HS-5 (cell line): ENCODE data around the gene LTBP2.
A peak's percentile ranks its signal among the peaks of the same experiment; 100 is the strongest.
"Not testable (repeated sequence)": the region's sequence is repeated elsewhere in the genome, so short reads cannot be mapped to it uniquely, and the experiment has no call there.

Experiments
- DNase-seq: peaks from one replicate; pipeline ENCODE4 v3.0.0-alpha.2; 2012; ENCODE audit warnings: low read depth

The LTBP2 gene

DNA sequence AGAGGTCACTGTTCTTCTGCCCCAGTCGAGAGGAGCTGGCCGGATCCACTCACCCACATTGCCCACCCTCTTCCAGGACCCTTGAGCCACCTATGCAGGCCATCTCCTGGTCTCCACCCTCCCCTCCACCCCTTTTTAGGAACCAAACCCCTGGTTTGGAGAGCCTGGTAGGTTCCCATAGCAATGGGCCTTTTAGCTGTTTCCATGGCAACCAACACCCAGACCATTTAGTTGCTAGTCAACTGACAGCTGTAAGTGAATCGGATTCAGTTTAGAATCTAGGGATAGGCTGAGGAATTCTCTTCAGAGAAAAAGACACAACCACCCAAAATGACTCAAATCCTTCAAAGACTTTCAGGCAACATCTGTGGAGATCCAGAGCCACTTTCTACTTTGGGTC, 135.4 kb downstream of the LTBP2 start:
- no peak for DNase-seq

DNA sequence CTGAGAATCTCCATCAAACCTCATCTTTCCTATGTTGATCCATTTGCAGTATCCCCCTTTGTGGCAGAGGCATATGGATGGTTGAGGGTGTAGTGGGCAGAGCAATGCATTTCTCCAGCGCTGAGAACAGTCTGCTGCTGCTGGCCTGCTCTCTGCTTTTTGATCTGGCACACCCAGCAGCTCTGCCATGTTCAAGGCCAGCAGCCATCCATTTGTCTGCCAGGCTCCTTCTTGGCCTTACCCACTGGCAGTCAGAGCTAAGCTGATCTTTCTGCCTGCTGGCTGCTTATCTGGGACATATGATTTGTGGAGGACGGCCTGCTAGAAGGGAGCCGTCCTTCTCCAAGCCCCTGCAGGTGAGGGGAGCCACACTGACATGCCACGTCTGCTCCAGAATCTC, 135.9 kb downstream of the LTBP2 start:
- no peak for DNase-seq

DNA sequence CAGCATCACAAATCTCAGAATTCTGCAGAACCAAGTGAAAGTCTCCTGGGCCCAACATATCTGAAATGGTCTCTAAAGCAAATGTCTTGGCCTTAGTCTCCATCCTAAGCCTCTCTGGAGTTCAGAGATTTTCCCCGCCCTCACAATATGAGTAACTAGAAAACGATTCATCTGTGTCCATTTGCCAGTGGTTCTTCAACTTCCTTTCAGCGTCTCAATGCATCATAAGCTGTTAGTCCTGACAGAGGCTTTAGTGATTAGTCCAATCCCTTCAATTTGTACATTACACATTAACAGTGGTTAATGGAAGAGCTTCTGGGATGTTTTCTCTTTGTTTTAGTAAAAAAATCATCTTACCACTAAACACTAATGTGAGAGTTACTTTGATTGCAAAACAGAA, 136.4 kb downstream of the LTBP2 start:
- DNase-seq = peak; percentile 55

DNA sequence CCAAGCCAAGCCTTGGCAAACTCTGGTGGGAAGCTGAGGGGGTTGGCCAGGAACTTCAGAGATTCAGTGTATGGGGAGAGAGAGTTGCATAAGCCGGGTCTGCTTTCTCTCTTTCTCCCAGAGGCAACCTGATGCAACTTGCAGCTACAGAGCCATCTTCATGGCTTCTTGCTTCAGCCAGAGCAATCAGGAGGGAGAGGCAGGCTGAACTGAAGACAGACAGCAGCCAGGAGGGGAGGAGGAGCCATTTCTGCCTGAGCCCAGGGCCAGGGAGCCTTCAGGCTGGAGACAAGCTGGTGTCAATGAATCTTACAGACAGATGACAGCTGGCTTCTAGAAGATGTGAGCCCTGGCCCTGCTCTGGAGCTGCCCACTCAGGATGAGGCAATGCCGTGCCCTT, 137.7 kb downstream of the LTBP2 start:
- DNase-seq = no peak

DNA sequence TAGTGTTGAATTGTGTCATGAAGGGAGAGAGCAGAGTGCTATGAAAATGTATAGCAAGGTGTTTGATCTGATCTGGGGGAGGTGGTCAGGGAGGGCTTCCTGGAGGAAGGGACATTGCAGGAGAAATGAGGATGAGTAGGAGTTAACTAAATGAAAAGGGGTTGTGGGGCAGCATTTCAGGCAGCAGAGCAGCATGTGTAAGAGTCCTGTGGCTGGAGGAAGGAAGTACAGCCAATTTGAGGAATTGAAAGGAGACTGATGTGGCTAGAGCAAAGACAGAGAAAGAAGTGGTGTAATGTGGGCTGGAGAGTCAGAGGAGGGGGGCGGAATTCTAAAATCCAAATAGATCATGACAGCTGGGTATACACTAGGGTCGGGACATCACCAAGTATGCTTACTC, 139.4 kb downstream of the LTBP2 start:
- no peak for DNase-seq

DNA sequence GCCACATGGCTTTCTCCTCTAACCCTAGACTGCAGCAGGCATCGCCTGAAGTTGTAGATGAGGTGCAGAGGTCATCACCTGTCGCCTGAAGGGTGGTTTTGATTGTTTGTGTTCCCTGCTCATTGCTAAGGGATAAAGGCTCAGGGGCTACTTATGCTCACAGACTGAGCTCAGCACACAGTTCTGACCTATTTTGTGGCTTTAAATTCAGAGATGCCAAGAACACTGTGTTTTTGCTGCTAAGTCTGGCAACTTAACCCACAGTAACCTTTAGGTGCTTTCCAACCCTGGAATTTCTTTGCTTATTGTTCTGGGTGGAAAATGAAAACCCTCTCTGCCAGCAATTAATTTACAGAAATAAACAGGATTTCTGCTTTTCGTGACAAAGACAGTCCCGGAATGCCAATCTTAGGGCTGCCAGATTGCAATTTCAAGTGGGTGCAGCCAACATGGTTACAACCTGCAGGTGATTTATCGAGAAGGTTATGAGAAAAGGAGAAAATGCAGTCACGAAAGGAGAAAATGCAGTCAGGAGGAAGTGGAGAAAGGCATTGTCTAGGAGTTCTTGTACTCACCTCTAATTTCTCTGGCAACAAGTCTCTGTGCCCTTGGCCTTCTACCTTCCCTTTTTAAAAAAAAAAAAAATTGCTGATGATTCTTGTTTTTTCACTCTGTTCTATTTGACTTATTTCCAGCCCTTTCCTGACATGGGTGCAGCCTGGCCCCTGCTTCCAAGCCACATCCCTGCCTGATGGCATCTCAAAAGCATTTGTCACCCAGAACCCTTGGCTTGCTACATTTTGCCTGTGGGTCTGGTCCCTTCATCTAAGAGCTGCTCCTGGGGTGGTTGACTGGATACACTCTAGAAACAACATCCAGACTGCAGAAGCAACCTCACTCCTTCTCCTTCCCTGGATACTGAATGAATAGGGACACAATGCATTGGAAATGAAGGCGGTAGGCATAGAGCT, 142.2 kb downstream of the LTBP2 start:
- no peak for DNase-seq

DNA sequence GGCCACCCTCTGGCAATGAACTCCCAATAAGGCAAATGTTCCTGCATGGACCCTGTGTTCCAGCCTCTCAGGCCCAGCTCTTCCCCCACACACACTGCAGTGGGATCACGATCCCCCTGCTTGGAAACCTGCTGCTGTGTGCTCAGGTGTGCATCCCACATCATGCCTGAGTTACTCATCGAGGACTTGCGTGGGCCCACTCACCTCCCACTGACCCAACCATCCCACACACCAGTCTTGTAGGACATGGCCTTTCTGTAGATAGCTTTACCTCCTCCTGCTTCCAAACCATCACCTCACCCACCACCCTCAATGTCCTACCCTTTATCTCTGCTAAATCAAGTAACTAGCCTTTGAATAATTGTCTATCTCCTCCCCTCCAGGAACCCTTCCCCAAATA, 143.5 kb downstream of the LTBP2 start:
- DNase-seq = no peak

DNA sequence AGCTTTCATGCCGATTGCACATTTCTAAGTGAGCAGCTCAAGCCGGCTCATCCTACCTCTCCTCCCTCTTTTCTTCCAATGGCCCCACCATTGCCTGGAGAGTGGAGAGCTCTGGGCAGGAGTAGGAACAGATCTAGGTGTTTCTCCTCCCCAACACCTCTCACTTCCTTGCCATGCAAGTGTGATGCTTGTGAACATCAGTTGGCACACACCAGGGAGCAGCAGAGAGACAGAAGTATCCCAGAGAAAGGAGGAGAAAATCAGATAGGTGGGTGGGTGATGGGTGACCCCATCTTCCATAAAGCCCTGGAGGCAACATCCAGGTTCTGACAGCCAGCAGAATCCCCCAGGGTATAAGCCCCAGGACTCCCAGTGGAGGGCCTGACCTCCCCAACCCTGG, 146.7 kb downstream of the LTBP2 start:
- no peak for DNase-seq

DNA sequence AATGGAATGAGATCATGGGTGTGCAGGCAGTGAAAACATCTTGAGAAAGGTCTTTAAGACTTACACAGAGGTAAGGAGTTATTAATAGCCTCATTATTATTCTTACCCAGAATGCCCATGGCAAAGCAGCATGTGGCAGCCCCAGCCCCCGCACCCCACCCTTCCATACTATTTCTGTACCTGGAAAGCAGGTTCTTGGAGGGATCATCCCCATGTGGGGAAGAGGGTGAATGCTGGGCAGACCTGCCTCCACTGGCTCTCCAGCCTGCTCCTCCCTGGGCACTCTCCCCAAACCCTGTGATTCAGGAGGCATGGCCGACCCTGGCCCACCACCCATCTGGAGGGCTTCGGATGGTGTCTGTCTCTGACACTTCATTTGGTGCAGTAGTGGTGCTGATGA, 147.3 kb downstream of the LTBP2 start:
- DNase-seq = no peak

DNA sequence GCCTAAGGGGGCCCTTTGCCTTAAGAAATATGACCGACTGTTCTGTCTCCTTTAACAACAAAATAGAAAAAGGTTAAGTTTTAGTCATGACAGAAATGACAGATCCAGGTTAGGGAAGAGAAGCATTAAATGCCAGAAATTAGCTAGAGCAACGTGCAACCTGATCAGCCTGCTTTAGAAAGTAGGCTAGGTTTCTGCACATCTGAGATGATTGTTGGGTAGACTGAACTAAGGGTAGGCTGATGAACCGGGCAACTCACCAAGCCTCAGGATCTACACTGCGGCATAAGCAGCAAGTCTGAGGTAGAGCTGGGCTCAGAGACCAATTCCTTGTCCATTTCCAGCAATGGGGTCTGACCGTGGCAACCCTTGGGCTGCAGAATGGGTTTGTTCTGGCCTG, 148.3 kb downstream of the LTBP2 start:
- DNase-seq = no peak

DNA sequence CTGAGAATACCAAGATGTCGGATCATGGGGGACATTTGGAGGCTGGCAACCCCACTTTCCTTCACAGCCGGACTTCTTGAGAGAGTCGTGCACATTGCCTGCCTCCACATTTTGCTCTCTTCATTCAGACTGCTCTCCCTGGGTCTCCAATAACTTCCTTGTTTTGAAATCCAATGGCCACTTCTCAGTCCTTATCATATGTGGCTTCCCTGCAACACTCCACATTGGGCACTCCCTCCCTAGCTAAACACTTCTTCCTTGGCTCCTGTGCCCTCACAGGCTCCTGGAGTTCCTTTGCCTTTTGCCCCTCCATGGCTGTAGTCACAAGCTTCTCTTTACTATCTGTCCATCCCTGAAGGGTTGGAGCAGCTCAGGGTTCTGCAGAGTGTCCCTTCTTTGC, 149.0 kb downstream of the LTBP2 start:
- no peak for DNase-seq

DNA sequence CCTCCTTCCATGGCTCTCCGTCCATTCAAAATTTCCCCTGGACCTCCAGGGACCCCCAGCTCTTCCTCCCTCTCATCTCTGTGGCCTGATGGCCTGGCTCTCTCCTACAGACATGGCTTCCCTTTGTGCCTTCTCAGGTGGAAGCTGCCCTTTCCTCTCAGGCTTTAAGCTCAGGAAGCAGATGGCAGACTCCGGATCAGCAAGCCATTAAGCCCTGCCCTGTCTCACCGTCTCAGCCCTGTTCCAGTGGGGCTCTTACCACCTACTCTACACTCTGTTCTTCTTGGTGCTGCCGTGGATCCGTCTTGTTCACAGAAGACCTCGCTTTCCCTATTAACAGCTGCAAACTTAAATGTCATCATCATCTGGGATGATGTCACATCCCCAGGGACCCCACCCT, 152.1 kb downstream of the LTBP2 start:
- no peak for DNase-seq

DNA sequence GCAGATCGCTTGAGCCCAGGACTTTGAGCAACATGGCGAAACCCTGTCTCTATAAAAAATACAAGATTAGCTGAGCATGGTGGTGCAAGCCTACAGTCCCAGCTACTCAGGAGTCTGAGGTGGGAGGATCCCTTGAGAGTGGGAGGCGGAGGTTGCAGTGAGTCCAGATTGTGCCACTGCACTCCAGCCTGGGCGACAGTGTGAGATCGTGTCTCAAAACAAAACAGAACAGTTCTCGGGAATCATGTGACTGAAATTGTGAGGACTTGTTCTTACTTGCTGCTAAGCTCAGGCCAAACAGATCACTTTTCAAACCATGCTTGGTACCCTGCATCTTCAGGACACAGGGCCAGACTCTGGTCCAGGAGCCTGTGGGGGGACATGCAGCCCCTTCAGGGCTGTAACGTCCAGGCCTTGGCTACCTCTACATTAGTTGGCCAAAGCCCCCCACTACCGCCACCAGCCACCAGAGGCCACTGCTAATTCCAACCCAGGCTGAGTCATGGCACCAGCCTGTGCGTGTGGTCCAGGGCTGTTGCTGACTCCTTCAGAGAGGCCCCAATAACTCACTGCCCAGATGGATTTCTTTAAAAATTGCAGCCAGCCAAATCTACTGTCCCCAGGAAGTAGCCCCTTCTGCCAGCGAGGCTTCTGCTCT, 152.6 kb downstream of the LTBP2 start:
- peak; percentile 37 for DNase-seq

DNA sequence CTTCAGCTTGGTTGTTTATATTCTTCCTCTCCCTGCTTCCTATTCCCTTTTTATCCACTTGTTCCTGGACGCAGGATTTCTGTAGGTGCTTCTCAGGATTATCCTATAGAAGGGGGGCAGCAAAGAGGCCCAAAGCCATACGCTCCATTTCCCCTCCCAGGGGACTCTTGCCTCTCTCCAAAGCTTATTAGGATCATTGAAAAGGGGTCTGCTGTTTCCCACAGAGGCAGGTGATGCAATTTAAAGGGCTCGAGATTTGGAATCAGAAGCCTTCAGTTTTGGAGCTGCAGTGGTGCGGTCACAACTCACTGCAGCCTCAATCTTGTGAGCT, 154.5 kb downstream of the LTBP2 start:
- DNase-seq = no peak

DNA sequence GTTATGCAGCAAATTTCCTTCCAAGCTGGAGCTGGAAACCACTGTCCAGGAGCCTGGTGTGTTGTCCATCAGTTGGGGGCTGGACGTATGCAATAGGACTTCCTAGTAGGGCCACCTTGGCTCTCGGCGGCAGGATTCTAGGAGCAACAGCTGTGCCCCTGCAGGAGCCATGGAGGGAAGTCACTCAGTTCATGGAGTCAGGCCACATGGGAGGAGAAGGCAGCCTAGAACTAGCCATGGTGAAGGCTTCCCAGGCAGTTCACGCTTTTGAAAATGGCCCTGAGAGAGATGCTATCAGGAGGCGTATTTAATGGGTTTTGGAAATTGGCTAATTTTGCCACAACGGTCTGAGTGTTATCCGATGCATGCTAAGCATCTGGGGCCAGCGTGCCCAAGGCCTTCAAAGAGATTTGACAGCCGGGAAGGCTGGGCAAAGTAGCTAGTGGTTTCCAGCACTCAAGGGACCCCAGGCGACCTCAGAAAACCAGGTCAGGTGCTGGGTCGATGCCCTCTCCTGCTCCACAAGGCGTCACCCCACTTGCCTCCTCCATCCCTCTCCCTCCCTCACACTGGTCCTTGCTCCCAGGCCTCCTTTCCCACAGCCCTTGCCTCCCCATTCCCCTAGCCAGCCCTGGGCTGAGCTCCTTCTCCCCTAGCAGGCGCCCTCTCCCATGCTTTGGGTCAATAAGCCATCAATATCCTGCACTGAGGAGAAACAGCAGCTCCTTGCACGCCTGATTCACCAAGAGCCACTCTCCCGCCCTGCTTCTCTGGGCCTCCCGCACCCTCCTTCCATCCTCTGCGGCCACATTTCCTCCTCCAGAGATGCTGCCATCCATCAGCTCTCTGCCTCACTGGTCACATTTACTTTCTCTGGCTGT, 155.1 kb downstream of the LTBP2 start:
- DNase-seq = no peak

DNA sequence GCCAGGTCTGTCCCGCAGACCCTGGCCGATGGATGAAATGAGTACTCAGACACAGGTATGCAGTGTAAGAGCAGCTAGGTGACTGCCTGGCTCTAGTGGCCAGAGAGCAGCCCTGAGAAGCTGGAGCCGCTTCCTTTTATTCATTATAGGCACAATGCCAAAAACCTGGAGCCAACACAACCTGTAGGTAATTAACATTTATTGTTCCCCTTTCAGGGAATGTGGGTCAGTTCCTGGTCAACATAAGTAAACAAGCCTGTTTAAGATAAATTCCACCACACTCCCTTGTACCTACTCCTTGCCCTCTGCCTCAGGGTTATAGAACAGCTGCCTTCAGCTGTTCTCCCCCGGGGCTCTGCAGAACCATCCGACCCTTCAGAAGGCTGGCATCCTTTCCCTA, 157.6 kb downstream of the LTBP2 start:
- DNase-seq = not testable (repeated sequence)
